ENCODE measurements around the gene SALL3.

- TF ChIP-seq, protein P1, sequence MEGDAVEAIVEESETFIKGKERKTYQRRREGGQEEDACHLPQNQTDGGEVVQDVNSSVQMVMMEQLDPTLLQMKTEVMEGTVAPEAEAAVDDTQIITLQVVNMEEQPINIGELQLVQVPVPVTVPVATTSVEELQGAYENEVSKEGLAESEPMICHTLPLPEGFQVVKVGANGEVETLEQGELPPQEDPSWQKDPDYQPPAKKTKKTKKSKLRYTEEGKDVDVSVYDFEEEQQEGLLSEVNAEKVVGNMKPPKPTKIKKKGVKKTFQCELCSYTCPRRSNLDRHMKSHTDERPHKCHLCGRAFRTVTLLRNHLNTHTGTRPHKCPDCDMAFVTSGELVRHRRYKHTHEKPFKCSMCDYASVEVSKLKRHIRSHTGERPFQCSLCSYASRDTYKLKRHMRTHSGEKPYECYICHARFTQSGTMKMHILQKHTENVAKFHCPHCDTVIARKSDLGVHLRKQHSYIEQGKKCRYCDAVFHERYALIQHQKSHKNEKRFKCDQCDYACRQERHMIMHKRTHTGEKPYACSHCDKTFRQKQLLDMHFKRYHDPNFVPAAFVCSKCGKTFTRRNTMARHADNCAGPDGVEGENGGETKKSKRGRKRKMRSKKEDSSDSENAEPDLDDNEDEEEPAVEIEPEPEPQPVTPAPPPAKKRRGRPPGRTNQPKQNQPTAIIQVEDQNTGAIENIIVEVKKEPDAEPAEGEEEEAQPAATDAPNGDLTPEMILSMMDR (IDR thresholded peaks at IDR 0.05; ENCODE audit: borderline replicate concordance, extremely low read depth, low read length, poor library complexity, severe bottlenecking): no peak
- no peak for TF ChIP-seq EZH2 (IDR thresholded peaks at IDR 0.05; ENCODE audit: borderline replicate concordance, low read depth, low read length, severe bottlenecking)
Measured at GRCh38 chr18:78973357-78974083, 6.1 kb upstream of the SALL3 start.
